Type B pancreatic cell (in vitro differentiated cells): Measurements from ENCODE around the gene GFOD1. TPM values are rescaled to one million over a fixed set of nuclear protein-coding genes. Genes with fewer than 3 reads are reported as not detected.
"Not testable (repeated sequence)": the region's sequence is repeated elsewhere in the genome, so short reads cannot be mapped to it uniquely, and the experiment has no call there.

ENCODE experiments used
- DNase-seq: peaks from one replicate; pipeline ENCODE4 v3.0.0; 2021; ENCODE audit warnings: mixed read lengths; ENCODE audit not compliant: unreplicated experiment; ENCODE audit errors: extremely low spot score
- H3K27ac Mint-ChIP-seq: 2 replicates; pipeline ENCODE4 v1.8.0; 2021; ENCODE audit warnings: mild to moderate bottlenecking, mixed read lengths
- H3K27me3 Mint-ChIP-seq: 2 replicates; pipeline ENCODE4 v1.8.0; 2021; ENCODE audit warnings: mixed read lengths
- H3K36me3 Mint-ChIP-seq: 2 replicates; pipeline ENCODE4 v1.8.0; 2021; ENCODE audit warnings: mixed read lengths
- H3K4me1 Mint-ChIP-seq: one replicate; pipeline ENCODE4 v1.8.0; 2021; ENCODE audit warnings: mixed read lengths; ENCODE audit not compliant: unreplicated experiment
- H3K4me3 Mint-ChIP-seq: 2 replicates; pipeline ENCODE4 v1.8.0; 2021; ENCODE audit warnings: mild to moderate bottlenecking, mixed read lengths
- H3K9me3 Mint-ChIP-seq: 2 replicates; pipeline ENCODE4 v1.8.0; 2021; ENCODE audit warnings: mixed read lengths
- total RNA-seq: library from RNA; stranded (reverse); gene quantifications from 2 replicates; pipeline ENCODE4 v1.2.1, GENCODE V29; 2021; ENCODE audit warnings: low replicate concordance
- TF ChIP-seq, protein P1 (sequence below): fragments of 200-600 bp; sonication (generic); conservative IDR thresholded peaks from 2 replicates; pipeline ENCODE4 v1.5.0; 2021; ENCODE audit warnings: antibody characterized with exemption, mild to moderate bottlenecking

GFOD1 gene
- total RNA-seq, 1 donor from 2014 or later, result 4.8 TPM

DNA sequence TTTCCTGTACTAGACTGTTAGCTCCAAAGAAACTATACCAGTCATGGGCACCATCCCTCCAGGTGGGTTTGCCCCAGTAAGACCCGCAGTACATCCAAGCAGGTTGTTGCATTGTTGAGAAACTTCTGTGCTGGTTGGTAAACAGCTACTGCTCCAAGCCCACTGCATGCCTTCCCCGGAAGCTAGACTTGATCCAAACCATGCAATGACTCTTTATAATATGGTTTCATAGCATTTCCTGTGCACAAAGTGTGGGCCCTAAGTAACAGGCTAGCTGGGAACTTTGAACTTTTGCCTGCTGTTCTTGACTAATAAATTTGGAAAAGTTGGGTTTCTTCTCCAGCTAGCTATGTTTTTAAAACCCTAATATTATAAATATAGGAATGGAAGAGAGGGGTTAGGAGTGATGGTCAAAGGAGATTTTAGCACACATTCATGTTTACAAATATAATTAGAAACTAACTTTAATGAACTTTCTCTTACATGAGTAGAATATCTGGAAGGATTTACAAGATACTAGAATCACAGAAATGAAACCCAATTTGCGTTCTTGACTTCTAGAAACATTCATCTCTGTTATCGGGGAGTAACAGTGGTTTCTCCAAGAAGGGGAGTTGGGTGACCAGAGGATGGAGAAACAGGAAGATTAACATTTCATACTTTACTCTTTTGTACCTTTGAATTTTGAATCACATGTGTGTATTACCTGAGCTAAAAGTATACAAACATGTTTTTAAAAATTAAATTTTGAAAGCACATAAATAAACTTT lies 51.7 kb downstream of the GFOD1 start:
- no peaks in the 10 kb centered on the region for H3K27me3 Mint-ChIP-seq
- peaks cover 13% of the 10 kb centered on the region for H3K4me1 Mint-ChIP-seq
- H3K27ac Mint-ChIP-seq, result no peak overlapping the region
- TF ChIP-seq, protein P1, sequence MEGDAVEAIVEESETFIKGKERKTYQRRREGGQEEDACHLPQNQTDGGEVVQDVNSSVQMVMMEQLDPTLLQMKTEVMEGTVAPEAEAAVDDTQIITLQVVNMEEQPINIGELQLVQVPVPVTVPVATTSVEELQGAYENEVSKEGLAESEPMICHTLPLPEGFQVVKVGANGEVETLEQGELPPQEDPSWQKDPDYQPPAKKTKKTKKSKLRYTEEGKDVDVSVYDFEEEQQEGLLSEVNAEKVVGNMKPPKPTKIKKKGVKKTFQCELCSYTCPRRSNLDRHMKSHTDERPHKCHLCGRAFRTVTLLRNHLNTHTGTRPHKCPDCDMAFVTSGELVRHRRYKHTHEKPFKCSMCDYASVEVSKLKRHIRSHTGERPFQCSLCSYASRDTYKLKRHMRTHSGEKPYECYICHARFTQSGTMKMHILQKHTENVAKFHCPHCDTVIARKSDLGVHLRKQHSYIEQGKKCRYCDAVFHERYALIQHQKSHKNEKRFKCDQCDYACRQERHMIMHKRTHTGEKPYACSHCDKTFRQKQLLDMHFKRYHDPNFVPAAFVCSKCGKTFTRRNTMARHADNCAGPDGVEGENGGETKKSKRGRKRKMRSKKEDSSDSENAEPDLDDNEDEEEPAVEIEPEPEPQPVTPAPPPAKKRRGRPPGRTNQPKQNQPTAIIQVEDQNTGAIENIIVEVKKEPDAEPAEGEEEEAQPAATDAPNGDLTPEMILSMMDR, result no peak
- no peaks in the 10 kb centered on the region for H3K36me3 Mint-ChIP-seq
- H3K9me3 Mint-ChIP-seq, result no peaks in the 10 kb centered on the region
- H3K4me3 Mint-ChIP-seq, result no peak overlapping the region
- no peak for DNase-seq

DNA sequence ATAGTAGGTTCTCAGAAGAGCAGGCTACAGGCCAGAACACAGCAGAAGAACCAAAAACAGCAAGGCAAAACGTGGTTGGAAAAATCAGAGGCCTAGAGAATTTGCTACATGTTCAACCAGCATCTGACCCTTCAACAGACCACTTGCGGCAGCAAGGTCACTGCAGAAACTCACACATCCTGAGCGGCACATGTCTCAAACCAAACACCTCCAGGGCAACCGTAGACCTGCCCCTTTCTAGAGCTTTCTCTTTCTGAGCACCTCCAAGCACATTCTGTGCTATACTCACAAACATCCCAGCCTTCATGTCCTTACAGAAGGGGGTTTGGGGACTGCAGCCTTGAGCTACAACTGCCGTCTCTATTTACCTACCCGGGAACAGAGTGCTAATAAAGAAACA lies 52.6 kb downstream of the GFOD1 start:
- peaks cover 12% of the 10 kb centered on the region for H3K4me1 Mint-ChIP-seq
- H3K27me3 Mint-ChIP-seq, result no peaks in the 10 kb centered on the region
- no peaks in the 10 kb centered on the region for H3K9me3 Mint-ChIP-seq
- no peak for DNase-seq
- no peak overlapping the region for H3K4me3 Mint-ChIP-seq
- H3K36me3 Mint-ChIP-seq, result no peaks in the 10 kb centered on the region
- no peak overlapping the region for H3K27ac Mint-ChIP-seq
- TF ChIP-seq, protein P1, result no peak

DNA sequence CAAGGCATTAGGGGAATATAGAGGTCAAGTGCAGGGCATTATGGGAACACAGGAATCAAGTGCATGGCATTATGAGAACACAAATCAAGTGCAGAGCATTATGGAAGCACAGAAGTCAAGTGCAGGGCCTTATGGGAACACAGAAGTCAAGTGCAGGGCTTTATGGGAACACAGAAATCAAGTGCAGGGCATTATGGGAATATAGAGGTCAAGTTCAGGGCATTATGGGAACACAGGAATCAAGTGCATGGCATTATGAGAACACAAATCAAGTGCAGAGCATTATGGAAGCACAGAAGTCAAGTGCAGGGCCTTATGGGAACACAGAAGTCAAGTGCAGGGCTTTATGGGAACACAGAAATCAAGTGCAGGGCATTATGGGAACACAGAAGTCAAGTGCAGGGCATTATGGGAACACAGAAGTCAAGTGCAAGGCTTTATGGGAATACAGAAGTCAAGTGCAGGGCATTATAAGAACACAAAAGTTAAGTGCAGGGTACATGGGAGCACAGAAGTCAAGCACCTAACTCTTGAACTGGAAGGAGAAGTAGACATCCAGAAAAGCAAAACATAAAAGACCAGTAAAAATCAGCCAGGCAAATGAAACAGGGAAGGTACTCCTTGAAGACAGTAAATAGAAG lies 53.1 kb downstream of the GFOD1 start:
- H3K9me3 Mint-ChIP-seq, H3K36me3 Mint-ChIP-seq, H3K27ac Mint-ChIP-seq, H3K4me3 Mint-ChIP-seq, H3K27me3 Mint-ChIP-seq, DNase-seq: not testable (repeated sequence)
- H3K4me1 Mint-ChIP-seq, result peaks cover 12% of the 10 kb centered on the region

DNA sequence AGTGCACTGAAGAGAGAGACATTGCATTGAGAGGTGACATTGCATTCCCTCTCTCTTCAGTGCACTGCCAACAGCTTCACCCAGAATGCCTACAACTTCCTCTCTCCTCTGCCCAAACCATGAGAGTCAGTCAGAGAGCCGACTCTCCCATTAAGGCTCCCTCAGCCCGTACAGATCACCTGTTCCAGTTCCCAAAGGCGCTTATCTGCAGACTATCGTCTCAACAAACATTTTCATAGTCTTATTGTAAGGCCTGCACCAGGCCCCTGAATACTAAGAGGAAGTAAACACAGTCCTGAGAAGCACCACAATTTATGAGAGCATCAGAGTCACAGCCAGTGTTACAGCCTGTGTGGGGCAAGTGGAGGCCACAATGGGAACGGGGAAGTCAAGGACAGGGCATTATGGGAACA lies 53.7 kb downstream of the GFOD1 start:
- TF ChIP-seq, protein P1, result no peak
- no peak overlapping the region for H3K4me3 Mint-ChIP-seq
- H3K27me3 Mint-ChIP-seq, result no peaks in the 10 kb centered on the region
- H3K27ac Mint-ChIP-seq, result no peak overlapping the region
- H3K9me3 Mint-ChIP-seq, result no peaks in the 10 kb centered on the region
- H3K4me1 Mint-ChIP-seq, result peaks cover 15% of the 10 kb centered on the region
- DNase-seq, result no peak
- H3K36me3 Mint-ChIP-seq, result no peaks in the 10 kb centered on the region

DNA sequence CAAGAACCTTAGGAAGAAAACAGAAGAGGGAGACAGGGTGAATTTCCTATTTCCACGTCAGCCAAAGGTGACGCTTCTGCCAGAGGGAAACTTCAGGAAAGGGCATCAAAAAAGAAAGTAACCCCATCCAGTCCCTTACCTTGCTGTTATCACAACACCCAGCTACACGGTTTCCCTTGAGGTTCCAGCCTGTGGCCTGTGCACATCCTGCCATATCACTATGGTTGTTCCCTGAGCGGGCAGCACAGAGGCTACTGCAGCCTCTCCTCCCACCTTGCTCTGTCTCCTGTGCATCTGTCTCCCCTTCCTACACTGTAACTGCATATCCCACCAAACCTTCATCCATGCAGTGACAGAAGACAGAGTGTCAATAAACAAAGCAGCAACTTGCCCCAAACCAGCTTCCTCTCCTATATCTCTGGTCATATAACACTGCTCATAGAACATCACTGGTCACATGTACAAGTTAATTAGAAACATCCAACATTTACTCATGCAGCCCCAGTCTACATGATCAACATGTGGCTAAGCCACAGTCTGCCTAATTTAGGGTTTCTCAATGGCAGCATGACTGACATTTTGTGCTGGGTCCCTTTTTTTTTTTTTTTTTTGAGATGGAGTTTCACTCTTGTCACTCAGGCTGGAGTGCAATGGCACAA lies 54.7 kb downstream of the GFOD1 start:
- TF ChIP-seq, protein P1, result no peak
- H3K4me1 Mint-ChIP-seq, result peaks cover 23% of the 10 kb centered on the region
- DNase-seq, result no peak
- no peak overlapping the region for H3K27ac Mint-ChIP-seq
- H3K27me3 Mint-ChIP-seq, result no peaks in the 10 kb centered on the region
- H3K36me3 Mint-ChIP-seq, result no peaks in the 10 kb centered on the region
- no peaks in the 10 kb centered on the region for H3K9me3 Mint-ChIP-seq
- no peak overlapping the region for H3K4me3 Mint-ChIP-seq

DNA sequence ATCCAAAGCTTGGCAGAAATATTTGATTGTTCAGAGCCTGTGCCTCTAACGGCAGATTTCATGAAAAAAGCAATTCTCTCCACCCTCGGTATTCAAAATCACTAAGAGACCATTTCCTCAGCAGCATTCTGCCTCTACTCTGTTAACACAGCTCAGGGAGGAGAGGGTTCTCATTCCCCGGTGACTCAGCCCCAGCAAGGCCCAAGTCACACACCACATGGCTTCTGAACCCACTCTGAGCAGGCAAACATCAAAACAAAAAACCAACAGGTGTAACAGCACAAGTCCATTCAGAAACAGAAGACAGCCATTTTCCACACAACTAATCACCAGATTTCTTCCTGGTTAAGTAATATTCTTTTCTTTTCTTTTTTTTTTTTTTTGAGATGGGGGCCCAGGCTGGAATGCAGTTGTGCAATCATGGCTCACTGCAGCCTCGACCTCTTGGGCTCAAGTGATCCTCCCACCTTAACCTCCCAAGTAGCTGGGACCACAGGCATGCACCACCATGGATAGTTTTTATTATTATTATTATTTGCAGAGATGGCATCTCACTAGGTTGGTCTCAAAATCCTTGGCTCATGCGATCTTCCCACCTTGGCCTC lies 55.4 kb downstream of the GFOD1 start:
- Mint-ChIP-seq H3K36me3 (no peaks in the 10 kb centered on the region), H3K9me3 (no peaks in the 10 kb centered on the region), H3K27ac (no peak overlapping the region), H3K4me3 (no peak overlapping the region), H3K4me1 (peaks cover 23% of the 10 kb centered on the region), H3K27me3 (no peaks in the 10 kb centered on the region)
- DNase-seq, result no peak
- TF ChIP-seq, protein P1, result no peak
